Progenitor cell of endocrine pancreas (in vitro differentiated cells): ENCODE data around the gene NMRK2. TPM values are rescaled to one million over a fixed set of nuclear protein-coding genes. Genes with fewer than 3 reads are reported as not detected.

Source experiments
- DNase-seq: peaks from one replicate; pipeline ENCODE4 v3.0.0; 2021; ENCODE audit warnings: low spot score; ENCODE audit not compliant: unreplicated experiment
- H3K27ac Mint-ChIP-seq: 2 replicates; pipeline ENCODE4 v1.8.0; 2021; ENCODE audit warnings: mild to moderate bottlenecking, moderate library complexity, mixed read lengths
- H3K27me3 Mint-ChIP-seq: 2 replicates; pipeline ENCODE4 v1.8.0; 2021; ENCODE audit warnings: mixed read lengths
- H3K36me3 Mint-ChIP-seq: 2 replicates; pipeline ENCODE4 v1.8.0; 2022; ENCODE audit warnings: mixed read lengths; ENCODE audit not compliant: insufficient read depth
- H3K4me1 Mint-ChIP-seq: 2 replicates; pipeline ENCODE4 v1.8.0; 2021; ENCODE audit warnings: low read depth, mixed read lengths
- H3K4me3 Mint-ChIP-seq: 2 replicates; pipeline ENCODE4 v1.8.0; 2021; ENCODE audit warnings: low read depth, mild to moderate bottlenecking, moderate library complexity, mixed read lengths
- H3K9me3 Mint-ChIP-seq: 2 replicates; pipeline ENCODE4 v1.8.0; 2021; ENCODE audit warnings: low read depth, mixed read lengths
- microRNA-seq: library from miRNA; unstranded; fragments of <30 nt; microRNA quantifications from one replicate; pipeline ENCODE4 v1.1.0, GENCODE V29; 2020; ENCODE audit warnings: borderline number of aligned reads; ENCODE audit not compliant: unreplicated experiment
- total RNA-seq: library from RNA; stranded (reverse); gene quantifications from 2 replicates; pipeline ENCODE4 v1.2.1, GENCODE V29; 2021
- TF ChIP-seq, protein P1 (sequence below): fragments of 200-600 bp; sonication (generic); IDR thresholded peaks from one replicate; pipeline ENCODE4 v1.5.0; 2021; ENCODE audit warnings: antibody characterized with exemption, mild to moderate bottlenecking; ENCODE audit not compliant: unreplicated experiment

NMRK2 gene
- total RNA-seq, 1 donor from 2014 or later = 1.4 TPM

GRCh38 chr19:3987619-3988371 is 54.9 kb downstream of the NMRK2 start:
- Mint-ChIP-seq H3K27me3 (no peaks in the 10 kb centered on the region), H3K4me1 (peaks cover 25% of the 10 kb centered on the region), H3K36me3 (peaks cover 16% of the 10 kb centered on the region), H3K27ac (peak overlapping the region; percentile 77), H3K4me3 (peak overlapping the region; percentile 57), H3K9me3 (peaks cover 3% of the 10 kb centered on the region)
- TF ChIP-seq, protein P1, sequence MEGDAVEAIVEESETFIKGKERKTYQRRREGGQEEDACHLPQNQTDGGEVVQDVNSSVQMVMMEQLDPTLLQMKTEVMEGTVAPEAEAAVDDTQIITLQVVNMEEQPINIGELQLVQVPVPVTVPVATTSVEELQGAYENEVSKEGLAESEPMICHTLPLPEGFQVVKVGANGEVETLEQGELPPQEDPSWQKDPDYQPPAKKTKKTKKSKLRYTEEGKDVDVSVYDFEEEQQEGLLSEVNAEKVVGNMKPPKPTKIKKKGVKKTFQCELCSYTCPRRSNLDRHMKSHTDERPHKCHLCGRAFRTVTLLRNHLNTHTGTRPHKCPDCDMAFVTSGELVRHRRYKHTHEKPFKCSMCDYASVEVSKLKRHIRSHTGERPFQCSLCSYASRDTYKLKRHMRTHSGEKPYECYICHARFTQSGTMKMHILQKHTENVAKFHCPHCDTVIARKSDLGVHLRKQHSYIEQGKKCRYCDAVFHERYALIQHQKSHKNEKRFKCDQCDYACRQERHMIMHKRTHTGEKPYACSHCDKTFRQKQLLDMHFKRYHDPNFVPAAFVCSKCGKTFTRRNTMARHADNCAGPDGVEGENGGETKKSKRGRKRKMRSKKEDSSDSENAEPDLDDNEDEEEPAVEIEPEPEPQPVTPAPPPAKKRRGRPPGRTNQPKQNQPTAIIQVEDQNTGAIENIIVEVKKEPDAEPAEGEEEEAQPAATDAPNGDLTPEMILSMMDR = peak; percentile 77
- peak; percentile 71 for DNase-seq

DNA sequence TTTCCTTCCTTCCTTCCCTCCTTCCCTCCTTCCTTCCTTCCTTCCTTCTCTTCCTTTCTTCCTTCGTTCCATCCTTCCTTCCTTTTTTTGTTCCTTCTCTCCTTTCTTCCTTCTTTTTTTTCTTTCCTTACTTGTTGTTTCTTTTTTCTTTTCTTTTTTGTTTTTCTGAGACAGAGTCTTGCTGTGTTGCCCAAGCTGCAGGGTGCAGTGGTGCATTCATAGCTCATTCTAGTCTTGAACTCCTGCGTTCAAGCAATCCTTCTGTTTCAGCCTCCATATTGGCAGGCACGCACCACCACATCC is 57.9 kb downstream of the NMRK2 start:
- H3K9me3 Mint-ChIP-seq = peaks cover 3% of the 10 kb centered on the region
- DNase-seq = no peak
- H3K36me3 Mint-ChIP-seq = no peaks in the 10 kb centered on the region
- no peaks in the 10 kb centered on the region for H3K27me3 Mint-ChIP-seq
- H3K27ac Mint-ChIP-seq = no peak overlapping the region
- H3K4me1 Mint-ChIP-seq = peaks cover 8% of the 10 kb centered on the region
- TF ChIP-seq, protein P1 = no peak
- no peak overlapping the region for H3K4me3 Mint-ChIP-seq

Small RNA genes within 50 kb of the gene (microRNA-seq; reads per million reads assigned to microRNA genes)
- not detected for gene MIR637

Other genes starting within 250 kb of the NMRK2 start
- gene PIP5K1C, start 232.6 kb upstream of the NMRK2 start, total RNA-seq = 49.7 and 51.7 TPM in 2 replicates
- 36.3 and 40.7 TPM in 2 replicates for gene TJP3, start 224.7 kb upstream of the NMRK2 start, total RNA-seq
- 31.4 and 33.3 TPM in 2 replicates for gene APBA3, start 171.4 kb upstream of the NMRK2 start, total RNA-seq
- gene MRPL54, start 170.4 kb upstream of the NMRK2 start, total RNA-seq = 38.6 and 39.8 TPM in 2 replicates
- not detected in 2 replicates for gene RAX2, start 160.8 kb upstream of the NMRK2 start, total RNA-seq
- 1.8 TPM in 2 replicates for gene MATK, start 146.7 kb upstream of the NMRK2 start, total RNA-seq
- 3.5 and 3.9 TPM in 2 replicates for gene ZFR2, start 64.0 kb upstream of the NMRK2 start, total RNA-seq
- 0.43 and 1.1 TPM in 2 replicates for gene ATCAY, start 52.4 kb upstream of the NMRK2 start, total RNA-seq
- 105 and 106 TPM in 2 replicates for gene DAPK3, start 38.0 kb downstream of the NMRK2 start, total RNA-seq
- gene EEF2, start 52.4 kb downstream of the NMRK2 start, total RNA-seq = 3,028 and 3,054 TPM in 2 replicates
- gene PIAS4, start 74.7 kb downstream of the NMRK2 start, total RNA-seq = 55.3 and 56.3 TPM in 2 replicates
- 18.4 and 19.1 TPM in 2 replicates for gene ZBTB7A, start 133.8 kb downstream of the NMRK2 start, total RNA-seq
- gene MAP2K2, start 191.1 kb downstream of the NMRK2 start, total RNA-seq = 149 and 154 TPM in 2 replicates
- 2.4 and 2.9 TPM in 2 replicates for gene CREB3L3, start 220.6 kb downstream of the NMRK2 start, total RNA-seq
- 33.2 and 35.1 TPM in 2 replicates for gene SIRT6, start 249.5 kb downstream of the NMRK2 start, total RNA-seq
- 0.89 and 1.6 TPM in 2 replicates for gene ANKRD24, start 249.6 kb downstream of the NMRK2 start, total RNA-seq